Thyroid gland (tissue), 4 donors: ENCODE data around the gene ADAMTS16.

Experiments
- CTCF ChIP-seq, 6 experiments: fragments of 200-600 bp in 3 of 6; fragments of 450-650 bp in 3 of 6; sonication (generic) in 3 of 6; IDR thresholded peaks; one replicate each; pipeline ENCODE4 v1.5.1; 2016 to 2019; ENCODE audit warnings: antibody characterized with exemption in 6 of 6, mild to moderate bottlenecking in 2 of 6, inconsistent platforms in 1 of 6, moderate library complexity in 1 of 6
- POLR2A ChIP-seq, 2 donors: fragments of 450-650 bp; IDR thresholded peaks; one replicate each; pipeline ENCODE4 v1.6.1; 2017; ENCODE audit warnings: antibody characterized with exemption in 2 of 2, mild to moderate bottlenecking in 2 of 2, moderate library complexity in 1 of 2

DNA sequence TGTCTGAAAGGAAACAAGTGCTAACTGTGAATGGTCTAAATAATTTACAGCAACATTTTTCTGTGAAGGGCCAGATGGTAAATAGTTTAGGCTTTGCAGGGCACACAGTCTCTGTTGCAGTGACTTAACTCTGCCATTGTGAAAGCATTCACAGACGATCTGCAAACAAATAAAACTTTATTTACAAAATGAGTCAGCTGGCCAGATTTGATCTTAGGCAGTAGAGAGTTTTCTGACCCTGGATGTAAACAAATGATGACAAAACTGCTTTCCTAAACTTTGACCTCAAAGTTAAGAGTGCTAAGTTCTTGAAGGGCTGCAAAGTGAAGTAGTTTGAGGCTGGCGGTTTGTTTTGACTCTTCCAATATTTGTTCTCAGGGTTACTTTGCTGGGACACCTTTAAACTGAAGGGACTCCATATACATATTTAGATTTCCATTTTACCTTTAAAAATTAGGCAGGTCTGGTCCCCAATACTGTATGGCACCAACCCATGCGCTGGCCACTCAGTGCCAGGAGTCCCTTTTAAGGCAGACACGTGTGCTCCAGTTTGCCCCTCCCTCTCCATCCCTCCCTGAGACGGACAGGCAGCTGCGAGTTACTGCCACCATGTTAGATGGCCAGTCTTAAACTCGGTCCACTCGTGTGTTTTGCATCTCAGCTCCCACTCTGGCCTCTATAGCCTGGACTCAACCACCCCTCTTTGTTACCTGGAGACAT lies 4.0 kb upstream of the ADAMTS16 start:
- TF ChIP-seq CTCF (IDR thresholded peaks at IDR 0.05) = no peak
- no peak for TF ChIP-seq POLR2A (IDR thresholded peaks at IDR 0.05)
